GM18505 (cell line): ENCODE data around the gene GPBP1.

Experiments used
- ATAC-seq: cut with Tn5 transposase; IDR thresholded peaks from one replicate; pipeline ENCODE4 v1.9.1; 2021; ENCODE audit not compliant: unreplicated experiment
- POLR2A ChIP-seq: IDR thresholded peaks from 4 replicates; pipeline ENCODE4 v1.6.1; 2011; ENCODE audit warnings: borderline replicate concordance; ENCODE audit not compliant: insufficient read depth, insufficient read length; ENCODE audit errors: extremely low read depth

The GPBP1 gene

DNA sequence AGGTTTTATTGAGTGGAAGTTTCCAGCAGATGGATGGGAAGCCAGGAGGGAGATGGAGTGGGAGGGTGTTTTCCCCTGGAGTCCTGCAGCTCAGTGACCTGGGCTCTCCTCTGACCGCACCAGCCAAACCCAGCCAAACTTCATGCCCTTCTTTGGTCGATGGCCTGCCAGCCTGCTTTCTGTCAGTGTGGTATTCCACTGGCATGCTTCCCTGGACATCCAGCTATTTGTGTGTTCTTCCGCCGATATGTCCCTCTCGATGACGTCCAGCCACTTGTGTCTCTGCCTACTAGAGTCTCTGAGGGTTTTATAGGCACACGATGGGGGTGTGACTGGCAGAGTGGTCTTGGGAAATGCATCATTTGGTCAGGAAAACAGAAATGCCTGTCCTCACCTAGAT, 33.8 kb downstream of the GPBP1 start:
- no peak for TF ChIP-seq POLR2A
- no peak for ATAC-seq

DNA sequence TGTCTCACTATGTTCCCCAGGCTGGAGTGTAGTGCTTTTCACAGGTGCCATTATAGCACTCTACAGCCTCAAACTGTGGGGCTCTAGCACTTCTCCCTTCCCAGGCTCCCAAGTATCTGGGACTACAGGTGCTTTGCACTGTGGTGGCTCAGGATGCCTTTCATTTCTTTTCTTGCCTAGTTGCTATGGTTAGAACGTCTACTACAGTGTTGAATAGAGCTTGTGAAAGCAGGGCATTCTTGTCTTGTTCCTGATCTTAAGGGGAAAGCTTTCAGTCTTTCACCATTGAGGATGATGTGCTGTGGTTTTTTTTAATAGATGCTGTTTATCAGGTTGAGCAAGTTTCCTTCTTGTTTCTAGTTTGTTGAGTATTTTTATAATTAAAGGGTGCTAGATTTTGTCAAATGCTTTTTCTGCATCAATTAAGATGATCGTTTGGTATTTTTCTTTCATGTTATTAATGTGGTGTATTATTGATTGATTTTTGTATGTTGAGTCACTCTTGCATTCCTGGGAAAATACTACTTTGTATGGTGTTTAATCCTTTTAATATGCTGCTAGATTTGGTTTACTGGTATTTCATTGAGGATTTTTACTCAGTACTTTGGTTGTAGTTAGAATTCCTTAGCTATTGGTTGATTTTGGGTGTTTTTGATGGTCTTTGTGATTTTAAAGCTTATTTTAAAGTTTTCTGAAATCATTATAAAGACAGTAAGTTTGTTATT, 35.6 kb downstream of the GPBP1 start:
- no peak for TF ChIP-seq POLR2A
- no peak for ATAC-seq

DNA sequence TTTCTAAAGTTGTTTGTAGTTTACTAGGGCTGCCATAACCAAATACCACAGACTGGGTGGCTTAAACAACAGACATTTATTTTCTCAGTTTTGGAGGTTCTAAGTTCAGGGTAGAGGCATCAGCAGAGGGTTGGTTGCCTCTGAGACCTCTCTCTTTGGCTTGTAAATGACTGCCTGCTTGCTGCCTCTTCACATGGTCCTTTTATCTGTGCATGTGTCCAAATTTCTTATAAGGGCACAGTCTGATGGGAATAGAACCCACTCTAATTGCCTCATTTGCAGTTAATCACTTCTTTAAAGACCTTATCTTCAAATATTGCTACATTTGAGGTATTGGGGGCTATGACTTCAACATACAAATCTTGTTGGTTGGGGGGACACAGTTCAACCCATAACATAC, 36.8 kb downstream of the GPBP1 start:
- no peak for ATAC-seq
- TF ChIP-seq POLR2A: no peak

DNA sequence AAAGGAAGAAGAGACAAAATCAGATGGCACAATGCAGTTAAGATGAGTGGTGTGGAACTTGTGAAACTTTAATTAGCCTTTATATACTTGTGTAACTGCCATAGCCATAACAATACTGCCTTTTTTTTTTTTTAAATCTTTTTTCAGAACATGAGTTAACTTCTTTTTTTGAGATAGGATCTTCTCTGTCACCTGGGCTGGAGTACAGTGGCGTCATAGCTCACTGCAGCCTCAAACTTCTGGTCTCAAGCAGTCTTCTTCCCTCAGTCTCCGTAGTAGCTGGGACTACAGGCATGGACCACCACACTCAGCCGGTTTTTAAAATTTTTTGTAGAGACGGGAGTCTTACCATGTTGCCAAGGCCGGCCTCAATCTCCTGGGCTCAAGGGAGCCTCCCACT, 37.2 kb downstream of the GPBP1 start:
- ATAC-seq: no peak
- TF ChIP-seq POLR2A: no peak

DNA sequence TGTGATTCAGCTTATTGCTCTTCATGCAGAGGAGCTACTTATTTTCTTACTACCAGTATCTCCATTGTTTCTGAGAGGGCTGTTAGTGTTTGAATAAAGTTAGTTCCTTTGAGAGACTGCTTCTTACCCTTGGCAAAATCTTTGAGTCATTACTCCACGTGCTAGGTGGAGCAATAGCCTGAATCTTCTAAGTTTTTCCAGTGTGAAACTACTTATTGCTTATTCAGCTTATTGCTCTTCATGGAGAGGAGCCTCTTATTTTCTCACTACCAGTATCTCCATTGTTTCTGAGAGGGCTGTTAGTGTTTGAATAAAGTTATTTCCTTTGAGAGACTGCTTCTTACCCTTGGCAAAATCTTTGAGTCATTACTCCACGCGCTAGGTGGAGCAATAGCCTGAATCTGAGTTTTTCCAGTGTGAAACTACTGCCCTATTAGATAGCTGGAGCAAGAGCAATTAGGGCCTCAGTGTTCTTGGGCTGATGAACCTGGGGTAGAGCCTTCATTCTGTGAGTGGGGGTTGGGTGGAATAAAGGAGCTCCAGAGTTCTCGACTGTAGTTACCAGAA, 41.9 kb downstream of the GPBP1 start:
- no peak for TF ChIP-seq POLR2A
- ATAC-seq: no peak

DNA sequence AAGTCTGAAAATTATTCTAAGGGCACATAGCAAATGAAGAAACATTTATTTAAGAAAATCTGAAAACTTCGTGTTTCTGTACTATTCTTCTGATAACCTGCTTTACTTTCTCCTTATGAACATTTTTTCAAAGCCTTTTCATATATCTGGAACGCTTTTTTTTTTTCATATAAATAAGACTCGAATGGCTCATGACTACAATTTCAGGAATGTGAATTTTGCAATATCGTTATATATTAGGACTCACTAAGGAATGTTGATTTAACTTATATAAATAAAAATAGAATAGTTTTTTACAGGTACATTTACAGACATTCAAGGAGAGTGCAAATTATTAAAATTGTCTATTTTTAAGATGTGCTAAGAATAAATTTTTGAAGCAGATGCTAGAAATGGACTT, 42.9 kb downstream of the GPBP1 start:
- no peak for ATAC-seq
- TF ChIP-seq POLR2A: no peak

DNA sequence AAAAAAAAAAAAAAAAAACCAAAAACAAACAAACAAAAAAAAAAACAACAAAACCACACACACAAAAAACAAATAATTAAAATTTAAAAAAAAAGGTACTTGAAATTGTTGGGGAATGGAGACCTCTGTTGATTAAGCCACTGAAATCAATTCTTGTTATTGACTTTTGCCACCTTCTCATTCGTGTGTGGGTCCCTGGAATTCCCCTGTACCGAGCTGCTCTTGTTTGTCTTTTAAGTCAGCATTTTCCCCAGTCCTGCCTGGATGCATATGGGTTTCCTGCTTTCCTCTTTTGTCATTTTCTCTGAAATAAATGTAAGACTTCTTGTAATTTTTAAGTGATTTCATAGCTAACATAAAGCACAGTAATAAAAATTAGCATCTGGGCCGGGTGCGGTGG, 45.5 kb downstream of the GPBP1 start:
- ATAC-seq: no peak

DNA sequence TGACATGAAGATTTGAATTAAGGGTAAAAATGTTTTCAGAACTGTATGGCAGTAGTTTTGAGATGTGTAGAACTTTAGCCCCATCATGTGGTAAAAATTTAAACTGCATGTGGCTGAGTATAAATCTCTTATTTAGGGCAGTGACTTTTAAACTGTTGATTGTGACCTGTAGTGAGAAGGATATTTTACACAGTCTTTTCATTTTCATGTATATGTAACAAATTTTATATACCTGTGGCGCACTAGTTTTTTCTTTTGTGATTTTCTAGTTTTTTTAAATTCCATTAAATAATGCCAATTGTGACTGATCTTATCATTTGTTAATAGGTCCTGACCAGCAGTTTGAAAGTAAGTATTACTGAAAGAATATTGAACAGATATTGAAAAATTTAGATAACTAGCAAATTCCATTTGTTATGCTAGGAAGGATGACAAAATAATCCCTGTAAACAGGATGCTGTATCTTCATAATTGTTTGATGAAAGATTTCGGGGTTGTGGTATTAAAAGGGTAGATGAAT, 47.2 kb downstream of the GPBP1 start:
- no peak for ATAC-seq
- no peak for TF ChIP-seq POLR2A

More for the DNA sequence above, 45.5 kb downstream of the GPBP1 start:
- TF ChIP-seq POLR2A: no peak

DNA sequence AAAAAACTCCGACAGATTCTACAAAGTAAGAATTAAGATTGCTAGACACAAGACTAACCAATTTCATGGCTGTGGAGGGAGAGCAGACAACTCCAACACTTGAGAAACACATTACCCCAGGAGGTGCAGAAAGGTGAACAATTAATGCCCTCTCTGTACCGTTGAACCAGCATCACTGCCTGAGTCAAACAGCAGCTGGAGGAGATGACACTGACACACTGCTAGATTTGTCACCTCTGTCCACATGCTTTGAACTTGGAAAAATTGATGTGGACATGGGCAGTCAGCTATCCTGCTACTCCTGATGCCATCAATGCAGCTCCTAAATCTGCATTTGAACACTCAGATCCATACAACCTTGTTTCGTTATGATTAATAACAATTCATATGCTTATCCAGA, 51.7 kb downstream of the GPBP1 start:
- no peak for ATAC-seq
- TF ChIP-seq POLR2A: no peak

DNA sequence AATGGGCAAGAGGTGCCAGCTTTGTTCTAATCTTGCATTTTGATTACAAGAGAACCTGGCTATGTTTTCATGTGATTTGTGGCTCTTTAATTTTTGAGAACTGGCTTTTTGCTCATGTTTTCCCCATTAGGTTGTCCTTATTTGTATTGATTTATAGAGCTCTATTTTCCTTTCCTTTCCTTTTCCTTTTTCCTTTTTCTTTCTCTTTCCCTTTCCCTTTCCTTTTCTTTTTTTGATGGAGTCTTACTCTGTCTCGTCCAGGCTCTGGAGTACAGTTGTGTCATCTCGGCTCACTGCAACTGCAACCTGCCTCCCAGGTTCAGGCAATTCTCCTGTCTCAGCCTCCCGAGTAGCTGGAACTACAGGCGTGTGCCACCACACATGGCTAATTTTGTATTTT, 55.5 kb downstream of the GPBP1 start:
- no peak for TF ChIP-seq POLR2A
- ATAC-seq: no peak

DNA sequence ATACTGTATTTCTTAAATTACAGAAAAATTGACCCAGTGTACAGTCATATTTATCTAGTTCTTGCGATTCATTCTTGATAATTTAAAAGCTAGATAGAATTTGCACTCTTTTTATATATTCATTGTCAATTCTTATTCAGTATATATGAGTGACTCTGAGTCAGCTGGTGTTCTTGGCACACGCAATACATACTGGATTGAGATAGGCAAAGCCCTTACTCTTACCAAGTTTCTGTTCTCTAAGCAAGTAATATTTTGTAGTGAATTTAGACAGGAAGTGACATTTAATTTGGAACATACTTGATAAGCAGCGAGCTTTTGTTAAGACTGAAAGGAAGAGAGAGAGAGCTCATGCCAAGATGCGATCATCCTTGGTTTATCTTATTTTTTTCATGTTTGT, 57.7 kb downstream of the GPBP1 start:
- ATAC-seq: no peak
- TF ChIP-seq POLR2A: no peak

DNA sequence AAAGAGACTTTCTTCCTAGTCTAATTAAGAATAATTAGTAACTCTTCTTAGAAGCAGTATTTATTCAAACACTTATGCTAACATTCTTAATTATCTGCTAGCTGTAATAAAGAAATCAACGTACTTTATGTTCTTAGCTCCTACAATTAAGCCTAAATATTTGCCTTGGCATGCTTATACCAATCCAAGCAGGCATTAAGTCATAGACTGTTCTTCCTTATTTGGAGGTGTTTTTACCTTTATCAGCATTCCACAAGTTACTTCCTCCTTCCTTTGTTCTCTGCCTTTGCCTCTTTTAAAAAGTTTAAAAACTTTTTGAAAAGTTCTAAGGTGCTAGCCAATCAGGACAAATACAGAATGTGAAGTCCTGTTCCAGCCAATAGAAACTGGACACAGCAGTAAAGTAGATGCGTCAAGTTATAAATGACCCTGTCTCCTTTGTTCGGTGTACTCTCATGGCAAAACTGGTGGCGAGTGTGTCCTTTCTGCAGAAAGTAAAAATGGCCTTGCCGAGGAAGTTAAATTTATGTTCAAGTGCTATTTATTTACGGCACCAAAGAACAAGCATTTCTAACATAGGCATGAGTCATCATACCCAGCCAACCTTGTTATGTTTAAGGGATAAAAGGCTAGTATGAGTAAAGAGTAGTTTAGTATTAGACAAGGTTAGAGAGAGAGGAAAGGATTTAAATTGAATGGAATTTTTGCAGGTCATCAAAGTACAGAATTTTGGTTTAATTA, 58.6 kb downstream of the GPBP1 start:
- TF ChIP-seq POLR2A: no peak
- ATAC-seq: no peak

DNA sequence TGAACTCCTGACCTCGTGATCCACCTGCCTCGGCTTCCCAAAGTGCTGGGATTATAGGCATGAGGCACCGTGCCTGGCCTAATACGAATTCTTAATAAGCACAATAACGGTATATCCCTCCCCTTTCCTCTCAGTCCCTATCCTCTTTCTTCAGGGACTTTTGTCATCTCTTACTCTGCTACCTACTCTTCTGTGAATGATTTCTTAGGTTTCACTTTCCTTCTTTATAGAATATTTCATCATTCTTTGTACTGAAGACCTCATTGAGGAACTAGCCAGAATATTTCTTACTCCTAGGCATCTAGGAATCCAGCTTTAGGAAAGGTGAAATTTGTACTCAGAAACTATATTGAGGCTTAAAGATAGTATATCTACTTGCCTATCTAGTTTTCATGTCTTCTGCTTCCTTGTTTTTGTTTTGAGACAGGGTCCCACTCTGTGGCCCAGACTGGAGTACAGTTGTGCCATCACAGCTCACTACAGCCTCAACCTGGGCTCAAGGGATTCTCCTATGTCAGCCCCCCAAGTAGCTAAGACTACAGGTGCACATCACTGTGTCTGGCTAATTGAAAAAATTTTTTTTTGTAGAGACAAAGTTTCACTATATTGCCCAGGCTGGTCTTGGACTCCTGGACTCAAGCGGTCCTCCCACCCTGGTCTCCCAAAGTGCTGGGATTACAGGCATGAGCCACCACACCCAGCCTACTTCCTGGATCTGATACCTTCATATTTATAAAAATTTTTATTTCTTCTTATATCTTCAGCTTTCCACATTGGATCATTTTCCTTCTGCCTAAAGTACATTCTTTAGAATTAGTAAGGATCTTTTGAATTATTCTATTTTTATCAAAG, 69.7 kb downstream of the GPBP1 start:
- ATAC-seq: peak; percentile 76
- TF ChIP-seq POLR2A: no peak
